ENCODE data around the gene SERPINA10.

GRCh38 chr14:94340533-94340932 is 47.5 kb upstream of the SERPINA10 start:
- TF ChIP-seq ADNP (CRISPR knock-in tag; IDR thresholded peaks at IDR 0.05) (no peak), MIER3 (CRISPR knock-in tag; IDR thresholded peaks at IDR 0.05; ENCODE audit: borderline replicate concordance) (peak; percentile 93), POLR2AphosphoS5 (IDR thresholded peaks at IDR 0.05; ENCODE audit: low read depth, low read length) (no peak)

Measured in HepG2 (cell line).